WTC11 (cell line): ENCODE data around the gene DCUN1D3. TPM values are rescaled to one million over a fixed set of nuclear protein-coding genes. Genes with fewer than 3 reads are reported as not detected.

ENCODE experiments used
- ATAC-seq: fragments of 200-7000 bp; cut with Tn5 transposase; 2 replicates; pipeline ENCODE4 v1.10.0; 2021; ENCODE audit warnings: mild to moderate bottlenecking, moderate library complexity
- CTCF ChIA-PET: fragments of 300-600 bp; sonication (Branson Sonifier 250); formaldehyde crosslinking; loops from one replicate; lab custom pipeline; 2021; ENCODE audit warnings: antibody characterized with exemption; lab: Charles Lee
- POLR2A ChIA-PET: fragments of 350-600 bp; sonication (Branson Sonifier 250); formaldehyde crosslinking; loops from one replicate; lab custom pipeline; 2021; ENCODE audit warnings: antibody characterized with exemption; lab: Charles Lee
- DNase-seq: peaks from one replicate; pipeline ENCODE4 v3.0.0; 2021; ENCODE audit warnings: low spot score
- H3K27ac Mint-ChIP-seq: 2 replicates; pipeline ENCODE4 v1.8.0; 2021; ENCODE audit warnings: mixed read lengths
- H3K27me3 Mint-ChIP-seq: 2 replicates; pipeline ENCODE4 v1.8.0; 2021; ENCODE audit warnings: low read depth, mild to moderate bottlenecking, moderate library complexity, mixed read lengths
- H3K36me3 Mint-ChIP-seq: 2 replicates; pipeline ENCODE4 v1.8.0; 2021; ENCODE audit warnings: mixed read lengths
- H3K4me1 Mint-ChIP-seq: 2 replicates; pipeline ENCODE4 v1.8.0; 2022; ENCODE audit warnings: mixed read lengths
- H3K4me3 Mint-ChIP-seq: 2 replicates; pipeline ENCODE4 v1.8.0; 2021; ENCODE audit warnings: mild to moderate bottlenecking, moderate library complexity, mixed read lengths
- H3K9me3 Mint-ChIP-seq: 2 replicates; pipeline ENCODE4 v1.8.0; 2021; ENCODE audit warnings: mixed read lengths
- ATF1 ChIP-seq: sonication (generic); formaldehyde crosslinking; IDR thresholded peaks from 2 replicates; pipeline ENCODE4 v1.8.1; 2023; ENCODE audit warnings: mild to moderate bottlenecking, moderate library complexity, missing genetic modification reagents
- ELF4 ChIP-seq: sonication (generic); formaldehyde crosslinking; IDR thresholded peaks from 2 replicates; pipeline ENCODE4 v1.8.1; 2022; ENCODE audit warnings: low read depth, mild to moderate bottlenecking, moderate library complexity, missing genetic modification reagents
- IRF2 ChIP-seq: sonication (generic); formaldehyde crosslinking; IDR thresholded peaks from 2 replicates; pipeline ENCODE4 v1.8.0; 2022; ENCODE audit warnings: low read depth, missing genetic modification reagents, borderline replicate concordance
- MYBL2 ChIP-seq: sonication (generic); formaldehyde crosslinking; IDR thresholded peaks from 2 replicates; pipeline ENCODE4 v1.8.1; 2023; ENCODE audit warnings: mild to moderate bottlenecking, moderate library complexity, missing genetic modification reagents
- NFE2L1 ChIP-seq: sonication (generic); formaldehyde crosslinking; IDR thresholded peaks from 2 replicates; pipeline ENCODE4 v1.8.1; 2023; ENCODE audit warnings: missing genetic modification reagents
- NFYB ChIP-seq: sonication (generic); formaldehyde crosslinking; conservative IDR thresholded peaks from 2 replicates; pipeline ENCODE4 v1.8.0; 2022; ENCODE audit warnings: low read depth, missing genetic modification reagents
- NR2C2 ChIP-seq: sonication (generic); formaldehyde crosslinking; IDR thresholded peaks from 2 replicates; pipeline ENCODE4 v1.8.0; 2022; ENCODE audit warnings: mild to moderate bottlenecking, missing genetic modification reagents
- PRRX2 ChIP-seq: fragments of 250-450 bp; sonication (Bioruptor Pico); IDR thresholded peaks from 2 replicates; pipeline ENCODE4 v1.8.0; 2021; ENCODE audit warnings: mild to moderate bottlenecking
- TCF7 ChIP-seq: sonication (generic); formaldehyde crosslinking; IDR thresholded peaks from 2 replicates; pipeline ENCODE4 v1.8.0; 2022; ENCODE audit warnings: mild to moderate bottlenecking, low read depth, missing genetic modification reagents, moderate library complexity
- ZBTB21 ChIP-seq: sonication (generic); formaldehyde crosslinking; IDR thresholded peaks from 2 replicates; pipeline ENCODE4 v1.8.1; 2023; ENCODE audit warnings: mild to moderate bottlenecking, missing genetic modification reagents, borderline replicate concordance
- ZNF121 ChIP-seq: sonication (generic); formaldehyde crosslinking; IDR thresholded peaks from 2 replicates; pipeline ENCODE4 v1.8.0; 2023; ENCODE audit warnings: missing genetic modification reagents
- ZNF138 ChIP-seq: sonication (generic); formaldehyde crosslinking; conservative IDR thresholded peaks from 2 replicates; pipeline ENCODE4 v1.8.1; 2022; ENCODE audit warnings: mild to moderate bottlenecking, moderate library complexity, missing genetic modification reagents
- total RNA-seq: library from RNA; stranded (reverse); gene quantifications from 3 replicates; pipeline ENCODE4 v1.2.3, GENCODE V29; 2021
- TF ChIP-seq, protein P1 (sequence below): sonication (generic); formaldehyde crosslinking; IDR thresholded peaks from 2 replicates; pipeline ENCODE4 v1.8.0; 2022; ENCODE audit warnings: missing genetic modification reagents
- TF ChIP-seq, protein P2 (sequence below): fragments of 250-450 bp; sonication (Bioruptor Pico); conservative IDR thresholded peaks from 2 replicates; pipeline ENCODE4 v1.9.0; 2021; ENCODE audit warnings: mild to moderate bottlenecking
- TF ChIP-seq, protein P3 (sequence below): sonication (generic); formaldehyde crosslinking; IDR thresholded peaks from 2 replicates; pipeline ENCODE4 v1.8.1; 2022; ENCODE audit warnings: low read depth, missing genetic modification reagents, borderline replicate concordance
- TF ChIP-seq, protein P4 (sequence below): sonication (generic); formaldehyde crosslinking; IDR thresholded peaks from 2 replicates; pipeline ENCODE4 v1.8.1; 2023; ENCODE audit warnings: mild to moderate bottlenecking, missing genetic modification reagents, borderline replicate concordance
- TF ChIP-seq, protein P5 (sequence below): sonication (generic); formaldehyde crosslinking; IDR thresholded peaks from 2 replicates; pipeline ENCODE4 v1.8.0; 2023; ENCODE audit warnings: mild to moderate bottlenecking, missing genetic modification reagents
- TF ChIP-seq, protein P6 (sequence below): sonication (generic); formaldehyde crosslinking; IDR thresholded peaks from 2 replicates; pipeline ENCODE4 v1.8.0; 2022; ENCODE audit warnings: mild to moderate bottlenecking, missing genetic modification reagents
- TF ChIP-seq, protein P7 (sequence below): sonication (generic); formaldehyde crosslinking; conservative IDR thresholded peaks from 2 replicates; pipeline ENCODE4 v1.8.1; 2022; ENCODE audit warnings: mild to moderate bottlenecking, missing genetic modification reagents
- TF ChIP-seq, protein P8 (sequence below): sonication (generic); formaldehyde crosslinking; IDR thresholded peaks from 2 replicates; pipeline ENCODE4 v1.8.1; 2023; ENCODE audit warnings: mild to moderate bottlenecking, missing genetic modification reagents, moderate library complexity

The DCUN1D3 gene
- total RNA-seq, 1 experiment from 2014 or later = 14.7 TPM

DNA sequence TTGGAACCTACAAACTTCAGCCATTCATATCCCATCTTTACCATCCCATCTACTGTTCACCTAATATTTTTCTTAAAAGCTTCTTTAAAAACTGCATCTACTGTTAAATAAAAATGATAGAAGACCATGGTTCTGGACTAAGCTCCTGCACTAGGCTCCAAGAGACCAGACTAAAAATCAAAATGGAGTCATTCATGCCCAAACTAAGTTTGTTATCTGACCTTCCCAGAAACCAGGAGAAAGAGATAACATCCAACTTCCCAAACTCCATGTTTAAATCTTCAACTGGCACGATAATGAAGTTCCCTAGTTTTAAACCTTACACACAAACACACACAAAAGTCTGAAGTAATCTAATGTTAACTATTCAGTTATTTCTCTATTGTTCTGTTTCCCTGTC is 13.8 kb downstream of the DCUN1D3 start:
- no peak for TF ChIP-seq PRRX2 (CRISPR knock-in tag)
- TF ChIP-seq, protein P1, sequence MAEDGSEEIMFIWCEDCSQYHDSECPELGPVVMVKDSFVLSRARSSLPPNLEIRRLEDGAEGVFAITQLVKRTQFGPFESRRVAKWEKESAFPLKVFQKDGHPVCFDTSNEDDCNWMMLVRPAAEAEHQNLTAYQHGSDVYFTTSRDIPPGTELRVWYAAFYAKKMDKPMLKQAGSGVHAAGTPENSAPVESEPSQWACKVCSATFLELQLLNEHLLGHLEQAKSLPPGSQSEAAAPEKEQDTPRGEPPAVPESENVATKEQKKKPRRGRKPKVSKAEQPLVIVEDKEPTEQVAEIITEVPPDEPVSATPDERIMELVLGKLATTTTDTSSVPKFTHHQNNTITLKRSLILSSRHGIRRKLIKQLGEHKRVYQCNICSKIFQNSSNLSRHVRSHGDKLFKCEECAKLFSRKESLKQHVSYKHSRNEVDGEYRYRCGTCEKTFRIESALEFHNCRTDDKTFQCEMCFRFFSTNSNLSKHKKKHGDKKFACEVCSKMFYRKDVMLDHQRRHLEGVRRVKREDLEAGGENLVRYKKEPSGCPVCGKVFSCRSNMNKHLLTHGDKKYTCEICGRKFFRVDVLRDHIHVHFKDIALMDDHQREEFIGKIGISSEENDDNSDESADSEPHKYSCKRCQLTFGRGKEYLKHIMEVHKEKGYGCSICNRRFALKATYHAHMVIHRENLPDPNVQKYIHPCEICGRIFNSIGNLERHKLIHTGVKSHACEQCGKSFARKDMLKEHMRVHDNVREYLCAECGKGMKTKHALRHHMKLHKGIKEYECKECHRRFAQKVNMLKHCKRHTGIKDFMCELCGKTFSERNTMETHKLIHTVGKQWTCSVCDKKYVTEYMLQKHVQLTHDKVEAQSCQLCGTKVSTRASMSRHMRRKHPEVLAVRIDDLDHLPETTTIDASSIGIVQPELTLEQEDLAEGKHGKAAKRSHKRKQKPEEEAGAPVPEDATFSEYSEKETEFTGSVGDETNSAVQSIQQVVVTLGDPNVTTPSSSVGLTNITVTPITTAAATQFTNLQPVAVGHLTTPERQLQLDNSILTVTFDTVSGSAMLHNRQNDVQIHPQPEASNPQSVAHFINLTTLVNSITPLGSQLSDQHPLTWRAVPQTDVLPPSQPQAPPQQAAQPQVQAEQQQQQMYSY = no peak
- no peak for TF ChIP-seq TCF7 (CRISPR knock-in tag)
- TF ChIP-seq ZBTB21 = no peak
- no peak for TF ChIP-seq NFE2L1 (CRISPR knock-in tag)
- no peak for TF ChIP-seq ELF4 (CRISPR knock-in tag)
- TF ChIP-seq ZNF121 (CRISPR knock-in tag) = no peak
- TF ChIP-seq ATF1 (CRISPR knock-in tag) = no peak
- TF ChIP-seq, protein P2, sequence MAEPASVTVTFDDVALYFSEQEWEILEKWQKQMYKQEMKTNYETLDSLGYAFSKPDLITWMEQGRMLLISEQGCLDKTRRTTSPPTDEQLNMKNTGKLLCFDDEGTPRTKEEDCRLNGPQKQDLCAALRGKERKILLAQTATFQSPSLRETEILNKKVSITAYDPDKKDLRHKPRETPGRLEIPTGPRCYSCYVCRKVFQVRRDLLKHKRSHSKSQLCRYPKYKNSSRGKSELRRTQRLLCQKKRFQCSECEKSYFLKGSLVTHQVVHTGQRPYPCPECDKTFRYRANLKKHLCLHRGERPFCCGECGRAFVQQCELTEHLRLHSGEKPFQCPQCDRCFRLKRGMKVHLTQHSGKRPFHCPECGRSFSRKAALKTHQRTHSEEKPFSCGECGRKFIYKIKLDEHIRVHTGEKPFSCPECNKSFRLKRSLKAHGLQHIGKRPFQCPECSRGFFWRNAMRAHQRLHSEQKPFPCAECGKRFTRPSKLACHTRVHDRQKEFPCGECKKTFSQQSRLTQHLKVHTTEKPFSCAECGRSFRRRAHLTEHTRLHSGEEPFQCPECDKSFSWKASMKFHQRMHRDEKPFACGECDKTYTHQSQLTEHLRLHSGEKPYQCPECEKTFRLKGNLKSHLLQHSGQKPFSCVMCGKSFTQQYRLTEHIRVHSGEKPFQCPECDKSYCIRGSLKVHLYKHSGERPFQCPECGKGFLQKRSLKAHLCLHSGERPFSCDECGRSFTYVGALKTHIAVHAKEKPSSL (CRISPR knock-in tag) = no peak
- TF ChIP-seq, protein P3, sequence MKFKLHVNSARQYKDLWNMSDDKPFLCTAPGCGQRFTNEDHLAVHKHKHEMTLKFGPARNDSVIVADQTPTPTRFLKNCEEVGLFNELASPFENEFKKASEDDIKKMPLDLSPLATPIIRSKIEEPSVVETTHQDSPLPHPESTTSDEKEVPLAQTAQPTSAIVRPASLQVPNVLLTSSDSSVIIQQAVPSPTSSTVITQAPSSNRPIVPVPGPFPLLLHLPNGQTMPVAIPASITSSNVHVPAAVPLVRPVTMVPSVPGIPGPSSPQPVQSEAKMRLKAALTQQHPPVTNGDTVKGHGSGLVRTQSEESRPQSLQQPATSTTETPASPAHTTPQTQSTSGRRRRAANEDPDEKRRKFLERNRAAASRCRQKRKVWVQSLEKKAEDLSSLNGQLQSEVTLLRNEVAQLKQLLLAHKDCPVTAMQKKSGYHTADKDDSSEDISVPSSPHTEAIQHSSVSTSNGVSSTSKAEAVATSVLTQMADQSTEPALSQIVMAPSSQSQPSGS = no peak
- TF ChIP-seq, protein P4, sequence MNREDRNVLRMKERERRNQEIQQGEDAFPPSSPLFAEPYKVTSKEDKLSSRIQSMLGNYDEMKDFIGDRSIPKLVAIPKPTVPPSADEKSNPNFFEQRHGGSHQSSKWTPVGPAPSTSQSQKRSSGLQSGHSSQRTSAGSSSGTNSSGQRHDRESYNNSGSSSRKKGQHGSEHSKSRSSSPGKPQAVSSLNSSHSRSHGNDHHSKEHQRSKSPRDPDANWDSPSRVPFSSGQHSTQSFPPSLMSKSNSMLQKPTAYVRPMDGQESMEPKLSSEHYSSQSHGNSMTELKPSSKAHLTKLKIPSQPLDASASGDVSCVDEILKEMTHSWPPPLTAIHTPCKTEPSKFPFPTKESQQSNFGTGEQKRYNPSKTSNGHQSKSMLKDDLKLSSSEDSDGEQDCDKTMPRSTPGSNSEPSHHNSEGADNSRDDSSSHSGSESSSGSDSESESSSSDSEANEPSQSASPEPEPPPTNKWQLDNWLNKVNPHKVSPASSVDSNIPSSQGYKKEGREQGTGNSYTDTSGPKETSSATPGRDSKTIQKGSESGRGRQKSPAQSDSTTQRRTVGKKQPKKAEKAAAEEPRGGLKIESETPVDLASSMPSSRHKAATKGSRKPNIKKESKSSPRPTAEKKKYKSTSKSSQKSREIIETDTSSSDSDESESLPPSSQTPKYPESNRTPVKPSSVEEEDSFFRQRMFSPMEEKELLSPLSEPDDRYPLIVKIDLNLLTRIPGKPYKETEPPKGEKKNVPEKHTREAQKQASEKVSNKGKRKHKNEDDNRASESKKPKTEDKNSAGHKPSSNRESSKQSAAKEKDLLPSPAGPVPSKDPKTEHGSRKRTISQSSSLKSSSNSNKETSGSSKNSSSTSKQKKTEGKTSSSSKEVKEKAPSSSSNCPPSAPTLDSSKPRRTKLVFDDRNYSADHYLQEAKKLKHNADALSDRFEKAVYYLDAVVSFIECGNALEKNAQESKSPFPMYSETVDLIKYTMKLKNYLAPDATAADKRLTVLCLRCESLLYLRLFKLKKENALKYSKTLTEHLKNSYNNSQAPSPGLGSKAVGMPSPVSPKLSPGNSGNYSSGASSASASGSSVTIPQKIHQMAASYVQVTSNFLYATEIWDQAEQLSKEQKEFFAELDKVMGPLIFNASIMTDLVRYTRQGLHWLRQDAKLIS (CRISPR knock-in tag) = no peak
- TF ChIP-seq, protein P5, sequence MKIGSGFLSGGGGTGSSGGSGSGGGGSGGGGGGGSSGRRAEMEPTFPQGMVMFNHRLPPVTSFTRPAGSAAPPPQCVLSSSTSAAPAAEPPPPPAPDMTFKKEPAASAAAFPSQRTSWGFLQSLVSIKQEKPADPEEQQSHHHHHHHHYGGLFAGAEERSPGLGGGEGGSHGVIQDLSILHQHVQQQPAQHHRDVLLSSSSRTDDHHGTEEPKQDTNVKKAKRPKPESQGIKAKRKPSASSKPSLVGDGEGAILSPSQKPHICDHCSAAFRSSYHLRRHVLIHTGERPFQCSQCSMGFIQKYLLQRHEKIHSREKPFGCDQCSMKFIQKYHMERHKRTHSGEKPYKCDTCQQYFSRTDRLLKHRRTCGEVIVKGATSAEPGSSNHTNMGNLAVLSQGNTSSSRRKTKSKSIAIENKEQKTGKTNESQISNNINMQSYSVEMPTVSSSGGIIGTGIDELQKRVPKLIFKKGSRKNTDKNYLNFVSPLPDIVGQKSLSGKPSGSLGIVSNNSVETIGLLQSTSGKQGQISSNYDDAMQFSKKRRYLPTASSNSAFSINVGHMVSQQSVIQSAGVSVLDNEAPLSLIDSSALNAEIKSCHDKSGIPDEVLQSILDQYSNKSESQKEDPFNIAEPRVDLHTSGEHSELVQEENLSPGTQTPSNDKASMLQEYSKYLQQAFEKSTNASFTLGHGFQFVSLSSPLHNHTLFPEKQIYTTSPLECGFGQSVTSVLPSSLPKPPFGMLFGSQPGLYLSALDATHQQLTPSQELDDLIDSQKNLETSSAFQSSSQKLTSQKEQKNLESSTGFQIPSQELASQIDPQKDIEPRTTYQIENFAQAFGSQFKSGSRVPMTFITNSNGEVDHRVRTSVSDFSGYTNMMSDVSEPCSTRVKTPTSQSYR = no peak
- TF ChIP-seq, protein P6, sequence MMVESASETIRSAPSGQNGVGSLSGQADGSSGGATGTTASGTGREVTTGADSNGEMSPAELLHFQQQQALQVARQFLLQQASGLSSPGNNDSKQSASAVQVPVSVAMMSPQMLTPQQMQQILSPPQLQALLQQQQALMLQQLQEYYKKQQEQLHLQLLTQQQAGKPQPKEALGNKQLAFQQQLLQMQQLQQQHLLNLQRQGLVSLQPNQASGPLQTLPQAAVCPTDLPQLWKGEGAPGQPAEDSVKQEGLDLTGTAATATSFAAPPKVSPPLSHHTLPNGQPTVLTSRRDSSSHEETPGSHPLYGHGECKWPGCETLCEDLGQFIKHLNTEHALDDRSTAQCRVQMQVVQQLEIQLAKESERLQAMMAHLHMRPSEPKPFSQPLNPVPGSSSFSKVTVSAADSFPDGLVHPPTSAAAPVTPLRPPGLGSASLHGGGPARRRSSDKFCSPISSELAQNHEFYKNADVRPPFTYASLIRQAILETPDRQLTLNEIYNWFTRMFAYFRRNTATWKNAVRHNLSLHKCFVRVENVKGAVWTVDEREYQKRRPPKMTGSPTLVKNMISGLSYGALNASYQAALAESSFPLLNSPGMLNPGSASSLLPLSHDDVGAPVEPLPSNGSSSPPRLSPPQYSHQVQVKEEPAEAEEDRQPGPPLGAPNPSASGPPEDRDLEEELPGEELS (CRISPR knock-in tag) = no peak
- TF ChIP-seq, protein P7, sequence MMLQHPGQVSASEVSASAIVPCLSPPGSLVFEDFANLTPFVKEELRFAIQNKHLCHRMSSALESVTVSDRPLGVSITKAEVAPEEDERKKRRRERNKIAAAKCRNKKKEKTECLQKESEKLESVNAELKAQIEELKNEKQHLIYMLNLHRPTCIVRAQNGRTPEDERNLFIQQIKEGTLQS (CRISPR knock-in tag) = no peak
- TF ChIP-seq NR2C2 (CRISPR knock-in tag) = no peak
- TF ChIP-seq, protein P8, sequence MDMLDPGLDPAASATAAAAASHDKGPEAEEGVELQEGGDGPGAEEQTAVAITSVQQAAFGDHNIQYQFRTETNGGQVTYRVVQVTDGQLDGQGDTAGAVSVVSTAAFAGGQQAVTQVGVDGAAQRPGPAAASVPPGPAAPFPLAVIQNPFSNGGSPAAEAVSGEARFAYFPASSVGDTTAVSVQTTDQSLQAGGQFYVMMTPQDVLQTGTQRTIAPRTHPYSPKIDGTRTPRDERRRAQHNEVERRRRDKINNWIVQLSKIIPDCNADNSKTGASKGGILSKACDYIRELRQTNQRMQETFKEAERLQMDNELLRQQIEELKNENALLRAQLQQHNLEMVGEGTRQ = no peak
- TF ChIP-seq NFYB (CRISPR knock-in tag) = no peak
- TF ChIP-seq ZNF138 (CRISPR knock-in tag) = no peak
- no peak for TF ChIP-seq MYBL2
- TF ChIP-seq IRF2 (CRISPR knock-in tag) = no peak
- DNase-seq = no peak
- ChIA-PET POLR2A (no interaction called here), CTCF (no interaction called here)
- no peaks in the 10 kb centered on the region for H3K9me3 Mint-ChIP-seq
- no peak overlapping the region for H3K4me3 Mint-ChIP-seq
- H3K27me3 Mint-ChIP-seq = no peaks in the 10 kb centered on the region
- H3K27ac Mint-ChIP-seq = no peak overlapping the region
- no peak for ATAC-seq
- H3K4me1 Mint-ChIP-seq = peaks cover 26% of the 10 kb centered on the region
- peaks cover 10% of the 10 kb centered on the region; the same call in 1 of the 2 replicates for H3K36me3 Mint-ChIP-seq
